ENCODE results near the gene TMEM178B.

DNA sequence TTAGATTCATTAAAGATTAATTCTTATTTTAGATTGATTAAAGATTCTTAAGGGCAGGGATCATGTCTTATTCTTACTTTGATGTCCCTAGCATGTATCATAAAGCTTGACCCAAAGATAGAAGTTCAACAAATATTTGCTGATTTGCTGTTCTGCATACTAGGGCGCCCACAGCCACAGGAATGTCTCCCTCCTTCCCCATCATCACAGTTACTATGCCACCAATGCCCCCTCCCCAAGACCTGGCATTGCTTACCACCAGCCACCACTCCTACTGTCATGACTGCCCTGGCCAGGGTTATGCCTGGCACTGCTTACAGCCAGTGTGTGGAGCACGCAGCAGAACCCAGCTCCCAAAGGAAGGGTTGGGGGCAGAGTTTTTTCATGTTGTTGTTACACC lies 390.7 kb downstream of the TMEM178B start:
- TF ChIP-seq POLR2A (IDR thresholded peaks at IDR 0.05; ENCODE audit: low read length) = no peak
- TF ChIP-seq GATA1 (IDR thresholded peaks at IDR 0.05; ENCODE audit: low read depth, low read length) = no peak
